HG03378 (cell line): ENCODE measurements around the gene PLCL2.

Experiments
- ATAC-seq: cut with Tn5 transposase; IDR thresholded peaks from one replicate; pipeline ENCODE4 v1.9.1; 2021; ENCODE audit warnings: mild to moderate bottlenecking, moderate library complexity; ENCODE audit not compliant: unreplicated experiment

PLCL2 gene

GRCh38 chr3:17003457-17003856 is 118.7 kb downstream of the PLCL2 start:
- no peak for ATAC-seq

- no peak for ATAC-seq
These were observed 121.5 kb downstream of the PLCL2 start for GRCh38 chr3:17006132-17006852.

- ATAC-seq: no peak
These were observed 122.5 kb downstream of the PLCL2 start for GRCh38 chr3:17007284-17007683.

GRCh38 chr3:17009826-17010225 is 125.1 kb downstream of the PLCL2 start:
- ATAC-seq: no peak

GRCh38 chr3:17011728-17012338 is 127.1 kb downstream of the PLCL2 start:
- ATAC-seq: no peak

- no peak for ATAC-seq
These were observed 128.3 kb downstream of the PLCL2 start for GRCh38 chr3:17013050-17013449.

GRCh38 chr3:17013571-17013970 is 128.8 kb downstream of the PLCL2 start:
- ATAC-seq: no peak

- no peak for ATAC-seq
These were observed 129.5 kb downstream of the PLCL2 start for GRCh38 chr3:17014284-17014683.

GRCh38 chr3:17014709-17015108 is 130.0 kb downstream of the PLCL2 start:
- no peak for ATAC-seq

- no peak for ATAC-seq
These were observed 136.9 kb downstream of the PLCL2 start for GRCh38 chr3:17021614-17022013.

GRCh38 chr3:17023006-17023664 is 138.4 kb downstream of the PLCL2 start:
- ATAC-seq: peak; percentile 94

GRCh38 chr3:17025594-17026139 is 140.9 kb downstream of the PLCL2 start:
- no peak for ATAC-seq

- no peak for ATAC-seq
These were observed 142.6 kb downstream of the PLCL2 start for GRCh38 chr3:17027318-17027717.

GRCh38 chr3:17028363-17028762 is 143.6 kb downstream of the PLCL2 start:
- no peak for ATAC-seq

GRCh38 chr3:17030438-17030837 is 145.7 kb downstream of the PLCL2 start:
- no peak for ATAC-seq

GRCh38 chr3:17030956-17031652 is 146.3 kb downstream of the PLCL2 start:
- no peak for ATAC-seq

- ATAC-seq: no peak
These were observed 147.8 kb downstream of the PLCL2 start for GRCh38 chr3:17032407-17033034.

GRCh38 chr3:17033516-17034168 is 148.9 kb downstream of the PLCL2 start:
- no peak for ATAC-seq

- ATAC-seq: no peak
These were observed 150.3 kb downstream of the PLCL2 start for GRCh38 chr3:17035033-17035432.

- no peak for ATAC-seq
These were observed 151.2 kb downstream of the PLCL2 start for GRCh38 chr3:17035966-17036365.
